ENCODE results near the gene SLC35F1.

SLC35F1 gene

DNA sequence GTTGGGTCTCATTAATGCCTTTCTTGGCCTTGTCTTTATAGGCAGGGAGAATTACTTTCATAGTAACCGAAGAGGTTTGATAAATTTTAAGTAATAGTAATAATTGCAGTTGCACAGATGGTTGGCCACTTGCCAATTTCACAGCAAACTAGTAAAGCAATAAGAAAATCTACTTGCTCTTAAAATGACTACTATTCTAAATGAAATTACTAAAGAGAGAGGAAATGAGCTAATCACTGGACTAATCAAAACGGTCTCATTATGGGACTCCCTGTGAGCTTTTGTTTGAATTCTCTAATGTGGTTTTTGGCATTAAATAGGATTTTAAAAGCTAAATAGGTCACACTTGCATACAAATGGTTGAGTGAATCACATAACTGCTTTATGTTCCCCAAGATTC lies 413.6 kb downstream of the SLC35F1 start:
- TF ChIP-seq, protein P1, sequence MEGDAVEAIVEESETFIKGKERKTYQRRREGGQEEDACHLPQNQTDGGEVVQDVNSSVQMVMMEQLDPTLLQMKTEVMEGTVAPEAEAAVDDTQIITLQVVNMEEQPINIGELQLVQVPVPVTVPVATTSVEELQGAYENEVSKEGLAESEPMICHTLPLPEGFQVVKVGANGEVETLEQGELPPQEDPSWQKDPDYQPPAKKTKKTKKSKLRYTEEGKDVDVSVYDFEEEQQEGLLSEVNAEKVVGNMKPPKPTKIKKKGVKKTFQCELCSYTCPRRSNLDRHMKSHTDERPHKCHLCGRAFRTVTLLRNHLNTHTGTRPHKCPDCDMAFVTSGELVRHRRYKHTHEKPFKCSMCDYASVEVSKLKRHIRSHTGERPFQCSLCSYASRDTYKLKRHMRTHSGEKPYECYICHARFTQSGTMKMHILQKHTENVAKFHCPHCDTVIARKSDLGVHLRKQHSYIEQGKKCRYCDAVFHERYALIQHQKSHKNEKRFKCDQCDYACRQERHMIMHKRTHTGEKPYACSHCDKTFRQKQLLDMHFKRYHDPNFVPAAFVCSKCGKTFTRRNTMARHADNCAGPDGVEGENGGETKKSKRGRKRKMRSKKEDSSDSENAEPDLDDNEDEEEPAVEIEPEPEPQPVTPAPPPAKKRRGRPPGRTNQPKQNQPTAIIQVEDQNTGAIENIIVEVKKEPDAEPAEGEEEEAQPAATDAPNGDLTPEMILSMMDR (IDR thresholded peaks at IDR 0.05; ENCODE audit: low read length), result no peak
- no peak for TF ChIP-seq EZH2 (IDR thresholded peaks at IDR 0.05; ENCODE audit: borderline replicate concordance, low read length)
- Histone ChIP-seq H3K27me3 (ENCODE audit: insufficient read depth, low read length) (no peaks in the 10 kb centered on the region), H3K4me2 (ENCODE audit: low read length) (no peak overlapping the region)

DNA sequence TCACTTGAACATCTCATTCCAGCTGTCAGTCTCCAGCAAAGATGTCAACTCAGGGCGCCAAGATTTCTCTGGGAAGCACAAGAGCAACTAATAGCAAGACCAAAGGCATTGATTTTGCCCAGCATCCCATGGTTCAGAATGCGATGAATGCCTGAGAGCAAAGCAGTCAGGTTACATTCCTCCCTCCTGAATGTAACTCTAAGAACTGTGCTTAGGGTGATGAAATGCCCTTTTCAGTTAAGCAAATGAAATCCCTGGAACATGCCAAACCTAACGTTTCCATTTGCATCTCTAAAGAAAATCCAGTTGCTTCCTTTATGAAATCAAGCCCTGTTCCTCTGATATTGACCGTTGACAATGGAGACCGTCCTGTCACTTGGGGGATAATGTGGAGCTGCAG lies 417.1 kb downstream of the SLC35F1 start:
- Histone ChIP-seq H3K27me3 (ENCODE audit: insufficient read depth, low read length) (no peaks in the 10 kb centered on the region), H3K4me3 (ENCODE audit: low read depth, low read length, poor library complexity, severe bottlenecking) (no peak overlapping the region), H3K9me2 (ENCODE audit: low read depth, low read length) (no peaks in the 10 kb centered on the region), H3K4me1 (ENCODE audit: insufficient read depth, low read length, severe bottlenecking) (no peaks in the 10 kb centered on the region), H3K4me2 (ENCODE audit: low read length) (no peak overlapping the region), H2AFZ (ENCODE audit: low read length) (no peak overlapping the region), H3K79me2 (ENCODE audit: insufficient read depth, low read length) (no peaks in the 10 kb centered on the region), H3K27ac (ENCODE audit: low read depth, low read length, poor library complexity, severe bottlenecking) (no peak overlapping the region), H3K9ac (ENCODE audit: low read length) (no peak overlapping the region), H4K20me1 (ENCODE audit: insufficient read depth, low read length) (no peaks in the 10 kb centered on the region), H3K9me3 (ENCODE audit: low read length) (no peaks in the 10 kb centered on the region), H3K36me3 (ENCODE audit: insufficient read depth, low read length) (no peaks in the 10 kb centered on the region), H3F3A (ENCODE audit: insufficient read depth, low read length) (no peaks in the 10 kb centered on the region)
- no peak for TF ChIP-seq EZH2 (IDR thresholded peaks at IDR 0.05; ENCODE audit: borderline replicate concordance, low read length)
- TF ChIP-seq, protein P1 (IDR thresholded peaks at IDR 0.05; ENCODE audit: low read length), result no peak

More for the DNA sequence above, 413.6 kb downstream of the SLC35F1 start:
- H3K9me2 ChIP-seq (ENCODE audit: low read depth, low read length), result no peaks in the 10 kb centered on the region
- no peak overlapping the region for H3K9ac ChIP-seq (ENCODE audit: low read length)
- H2AFZ ChIP-seq (ENCODE audit: low read length), result no peak overlapping the region
- H3K36me3 ChIP-seq (ENCODE audit: insufficient read depth, low read length), result no peaks in the 10 kb centered on the region
- no peak overlapping the region for H3K27ac ChIP-seq (ENCODE audit: low read depth, low read length, poor library complexity, severe bottlenecking)
- no peaks in the 10 kb centered on the region for H4K20me1 ChIP-seq (ENCODE audit: insufficient read depth, low read length)
- H3K9me3 ChIP-seq (ENCODE audit: low read length), result no peaks in the 10 kb centered on the region
- H3F3A ChIP-seq (ENCODE audit: insufficient read depth, low read length), result no peaks in the 10 kb centered on the region
- H3K79me2 ChIP-seq (ENCODE audit: insufficient read depth, low read length), result no peaks in the 10 kb centered on the region
- no peak overlapping the region for H3K4me3 ChIP-seq (ENCODE audit: low read depth, low read length, poor library complexity, severe bottlenecking)
- no peaks in the 10 kb centered on the region for H3K4me1 ChIP-seq (ENCODE audit: insufficient read depth, low read length, severe bottlenecking)

DNA sequence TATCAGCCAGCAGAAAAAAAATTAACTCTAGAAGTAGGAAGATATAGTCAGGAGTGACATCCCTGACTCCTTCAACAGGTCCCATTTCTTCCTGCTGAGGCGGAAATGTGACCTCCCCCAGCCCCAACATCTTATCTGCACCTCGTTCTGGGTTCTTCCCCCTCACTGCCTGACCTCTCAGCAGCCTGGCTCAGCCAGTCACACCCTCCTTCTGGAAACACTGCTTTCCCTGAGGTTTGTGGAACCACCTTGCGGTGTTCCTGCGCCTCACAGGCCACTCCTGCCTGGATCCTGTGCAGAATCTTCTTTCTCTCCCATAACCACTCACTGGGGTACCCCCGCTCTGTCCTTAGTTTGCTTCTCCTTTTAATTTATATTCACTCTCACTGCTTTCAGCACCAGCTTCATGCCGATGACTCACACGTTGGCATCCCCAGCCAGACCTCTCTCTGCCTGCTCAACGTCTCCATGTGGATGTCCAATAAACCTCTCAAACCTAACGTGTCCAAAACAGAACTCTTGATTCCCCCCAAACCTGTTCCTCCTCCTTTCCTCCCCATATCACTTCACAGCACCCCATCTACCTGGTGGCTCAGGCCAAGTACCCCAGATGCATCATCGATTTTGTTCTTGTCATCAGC lies 418.3 kb downstream of the SLC35F1 start:
- Histone ChIP-seq H3K4me1 (ENCODE audit: insufficient read depth, low read length, severe bottlenecking) (no peaks in the 10 kb centered on the region), H3K79me2 (ENCODE audit: insufficient read depth, low read length) (no peaks in the 10 kb centered on the region), H3K9me2 (ENCODE audit: low read depth, low read length) (no peaks in the 10 kb centered on the region), H3K9me3 (ENCODE audit: low read length) (no peaks in the 10 kb centered on the region), H3K4me3 (ENCODE audit: low read depth, low read length, poor library complexity, severe bottlenecking) (no peak overlapping the region), H3K27ac (ENCODE audit: low read depth, low read length, poor library complexity, severe bottlenecking) (no peak overlapping the region), H3F3A (ENCODE audit: insufficient read depth, low read length) (no peaks in the 10 kb centered on the region), H3K4me2 (ENCODE audit: low read length) (no peak overlapping the region), H4K20me1 (ENCODE audit: insufficient read depth, low read length) (no peaks in the 10 kb centered on the region), H3K36me3 (ENCODE audit: insufficient read depth, low read length) (no peaks in the 10 kb centered on the region), H3K27me3 (ENCODE audit: insufficient read depth, low read length) (no peaks in the 10 kb centered on the region), H3K9ac (ENCODE audit: low read length) (no peak overlapping the region), H2AFZ (ENCODE audit: low read length) (no peak overlapping the region)
- TF ChIP-seq, protein P1 (IDR thresholded peaks at IDR 0.05; ENCODE audit: low read length), result no peak
- TF ChIP-seq EZH2 (IDR thresholded peaks at IDR 0.05; ENCODE audit: borderline replicate concordance, low read length), result no peak
